Measurements from ENCODE around the gene IGF1. TPM values are rescaled to one million over a fixed set of nuclear protein-coding genes. Genes with fewer than 3 reads are reported as not detected.
A peak's percentile ranks its signal among the peaks of the same experiment; 100 is the strongest.

The IGF1 gene
- total and polyA plus RNA-seq, 2 experiments from 2014 or later, result 2.3 to 2.9 TPM

- 68 to 77% methylated on average over 1 of the region's 1 CpG for WGBS, 2 experiments (ENCODE audit: low coverage in 1 of 2, low lambda C conversion rate in 2 of 2, missing lambda C conversion rate in 2 of 2)
- H3K27me3 ChIP-seq (replicated peaks; ENCODE audit: insufficient read depth), result no peaks in the 10 kb centered on the region
- H3K4me2 ChIP-seq (ENCODE audit: unreplicated experiment), result no peak overlapping the region
- H3K9me3 ChIP-seq (ENCODE audit: low read depth), result no peaks in the 10 kb centered on the region
- H3F3A ChIP-seq (ENCODE audit: insufficient read depth), result no peaks in the 10 kb centered on the region
- no peak overlapping the region for H2AFZ ChIP-seq
- TF ChIP-seq EZH2phosphoT487 (IDR thresholded peaks at IDR 0.05; ENCODE audit: insufficient read depth, low read depth), result no peak
- no peak for TF ChIP-seq EZH2 (IDR thresholded peaks at IDR 0.05; ENCODE audit: insufficient read depth, poor library complexity, severe bottlenecking)
- no peak for DNase-seq
- in situ Hi-C loops (cut with MboI), result loop anchor here (25.0 kb wide), 1 partner anchor 561 kb away; no protein-coding TSS in a partner anchor
- H3K79me2 ChIP-seq (ENCODE audit: insufficient read depth), result no peaks in the 10 kb centered on the region
- no peak overlapping the region for H3K9ac ChIP-seq
- no peaks in the 10 kb centered on the region for H4K20me1 ChIP-seq (ENCODE audit: insufficient read depth)
- no peaks in the 10 kb centered on the region for H3K36me3 ChIP-seq (ENCODE audit: low read depth)
- H3K9me2 ChIP-seq (ENCODE audit: insufficient read depth), result no peaks in the 10 kb centered on the region
- no peak overlapping the region for H3K4me3 ChIP-seq
- H3K4me1 ChIP-seq (ENCODE audit: insufficient read depth), result 0 out of 2 replicates have a peak, but pooled peaks cover 2% of the 10 kb centered on the region
- H3K27ac ChIP-seq, result no peak overlapping the region
Observed at GRCh38 chr12:102498471-102498870, 18.1 kb upstream of the IGF1 start.

- Histone ChIP-seq H3K36me3 (ENCODE audit: low read depth) (no peaks in the 10 kb centered on the region), H3K9ac (no peak overlapping the region), H4K20me1 (ENCODE audit: insufficient read depth) (no peaks in the 10 kb centered on the region), H3K9me2 (ENCODE audit: insufficient read depth) (no peaks in the 10 kb centered on the region), H3K4me2 (ENCODE audit: unreplicated experiment) (no peak overlapping the region), H3K9me3 (ENCODE audit: low read depth) (no peaks in the 10 kb centered on the region), H2AFZ (no peak overlapping the region), H3F3A (ENCODE audit: insufficient read depth) (no peaks in the 10 kb centered on the region), H3K27ac (no peak overlapping the region), H3K27me3 (replicated peaks; ENCODE audit: insufficient read depth) (no peaks in the 10 kb centered on the region), H3K79me2 (ENCODE audit: insufficient read depth) (no peaks in the 10 kb centered on the region), H3K4me1 (ENCODE audit: insufficient read depth) (0 out of 2 replicates have a peak, but pooled peaks cover 2% of the 10 kb centered on the region), H3K4me3 (no peak overlapping the region)
- WGBS, 2 experiments (ENCODE audit: low coverage in 1 of 2, low lambda C conversion rate in 2 of 2, missing lambda C conversion rate in 2 of 2), result 64 to 67% methylated on average over 1 of the region's 1 CpG
- in situ Hi-C loops (cut with MboI), result loop anchor here (25.0 kb wide), 1 partner anchor 560 kb away; no protein-coding TSS in a partner anchor
- DNase-seq, result no peak
- no peak for TF ChIP-seq EZH2phosphoT487 (IDR thresholded peaks at IDR 0.05; ENCODE audit: insufficient read depth, low read depth)
- TF ChIP-seq EZH2 (IDR thresholded peaks at IDR 0.05; ENCODE audit: insufficient read depth, poor library complexity, severe bottlenecking), result no peak
Observed at GRCh38 chr12:102497743-102498142, 17.4 kb upstream of the IGF1 start.

- Histone ChIP-seq H3K79me2 (ENCODE audit: insufficient read depth) (no peaks in the 10 kb centered on the region), H3K9me3 (ENCODE audit: low read depth) (no peaks in the 10 kb centered on the region), H3K4me3 (no peak overlapping the region), H2AFZ (peak overlapping the region; percentile 60; the same call in 1 of the 2 replicates), H3K9me2 (ENCODE audit: insufficient read depth) (no peaks in the 10 kb centered on the region), H3K27me3 (replicated peaks; ENCODE audit: insufficient read depth) (no peaks in the 10 kb centered on the region), H3K36me3 (ENCODE audit: low read depth) (no peaks in the 10 kb centered on the region), H3K4me1 (ENCODE audit: insufficient read depth) (0 out of 2 replicates have a peak, but pooled peaks cover 2% of the 10 kb centered on the region), H3K9ac (no peak overlapping the region), H3F3A (ENCODE audit: insufficient read depth) (no peaks in the 10 kb centered on the region), H3K27ac (no peak overlapping the region), H3K4me2 (ENCODE audit: unreplicated experiment) (peak overlapping the region; percentile 2), H4K20me1 (ENCODE audit: insufficient read depth) (no peaks in the 10 kb centered on the region)
- WGBS, 2 experiments (ENCODE audit: low coverage in 1 of 2, low lambda C conversion rate in 2 of 2, missing lambda C conversion rate in 2 of 2), result 7% methylated on average over 6 of the region's 6 CpGs
- TF ChIP-seq EZH2phosphoT487 (IDR thresholded peaks at IDR 0.05; ENCODE audit: insufficient read depth, low read depth), result no peak
- no peak for TF ChIP-seq EZH2 (IDR thresholded peaks at IDR 0.05; ENCODE audit: insufficient read depth, poor library complexity, severe bottlenecking)
- in situ Hi-C loops (cut with MboI), result loop anchor here (25.0 kb wide), 1 partner anchor 559 kb away; no protein-coding TSS in a partner anchor
- DNase-seq, result no peak
Observed at GRCh38 chr12:102496591-102496990, 16.2 kb upstream of the IGF1 start.

DNA sequence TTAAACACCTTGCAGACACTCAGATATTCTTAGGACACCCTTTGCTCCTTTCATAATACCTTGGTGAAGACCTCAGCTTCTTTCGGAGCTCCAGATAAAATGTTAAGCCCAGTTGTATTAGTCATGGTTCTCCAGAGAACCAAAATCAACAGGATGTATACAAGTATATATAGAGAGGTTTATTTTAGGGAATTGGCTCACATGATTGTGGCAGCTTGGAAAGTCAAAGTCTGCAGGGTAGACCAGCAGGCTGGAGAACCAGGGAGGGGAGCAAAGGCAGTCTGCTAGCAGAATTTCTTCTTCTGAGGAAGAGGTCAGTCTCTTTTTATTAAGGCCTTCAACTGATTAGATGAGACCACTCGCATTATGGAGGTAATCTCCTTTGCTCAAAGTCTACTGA, 6.9 kb upstream of the IGF1 start:
- Histone ChIP-seq H3K79me2 (ENCODE audit: insufficient read depth) (no peaks in the 10 kb centered on the region), H3K9me2 (ENCODE audit: insufficient read depth) (no peaks in the 10 kb centered on the region), H3K27ac (no peak overlapping the region), H4K20me1 (ENCODE audit: insufficient read depth) (no peaks in the 10 kb centered on the region), H3K4me2 (ENCODE audit: unreplicated experiment) (no peak overlapping the region), H3F3A (ENCODE audit: insufficient read depth) (no peaks in the 10 kb centered on the region), H3K27me3 (replicated peaks; ENCODE audit: insufficient read depth) (no peaks in the 10 kb centered on the region), H3K36me3 (ENCODE audit: low read depth) (no peaks in the 10 kb centered on the region), H3K9me3 (ENCODE audit: low read depth) (no peaks in the 10 kb centered on the region), H3K4me3 (no peak overlapping the region), H3K9ac (no peak overlapping the region), H2AFZ (no peak overlapping the region), H3K4me1 (ENCODE audit: insufficient read depth) (peaks cover 12% of the 10 kb centered on the region)
- DNase-seq, result no peak
- WGBS, 2 experiments (ENCODE audit: low coverage in 1 of 2, low lambda C conversion rate in 2 of 2, missing lambda C conversion rate in 2 of 2), result 78 to 89% methylated on average over 2 of the region's 2 CpGs
- TF ChIP-seq EZH2phosphoT487 (IDR thresholded peaks at IDR 0.05; ENCODE audit: insufficient read depth, low read depth), result no peak
- no peak for TF ChIP-seq EZH2 (IDR thresholded peaks at IDR 0.05; ENCODE audit: insufficient read depth, poor library complexity, severe bottlenecking)
- in situ Hi-C loops (cut with MboI), result loop anchor here (25.0 kb wide), 1 partner anchor 550 kb away; no protein-coding TSS in a partner anchor
